Upper lobe of left lung (tissue), 6 donors: ENCODE data around the gene APOC4. TPM values are rescaled to one million over a fixed set of nuclear protein-coding genes. Genes with fewer than 3 reads are reported as not detected.

Source experiments
- ATAC-seq, 2 donors: fragments of 200-7000 bp; cut with Tn5 transposase; one replicate each; pipeline ENCODE4 v1.9.1; 2022; ENCODE audit warnings: mild to moderate bottlenecking in 2 of 2, moderate library complexity in 2 of 2; ENCODE audit not compliant: low FRiP score in 2 of 2
- DNase-seq, 2 donors: peaks; one replicate each; pipeline ENCODE4 v3.0.0-alpha.2; 2019 to 2020
- H3K27ac ChIP-seq, 4 donors: fragments of 200-600 bp; sonication (generic); one replicate each; pipeline ENCODE4 v1.5.1; 2016 to 2019
- H3K27me3 ChIP-seq, 4 donors: fragments of 200-600 bp; sonication (generic); one replicate each; pipeline ENCODE4 v1.5.1; 2017 to 2019
- H3K36me3 ChIP-seq, 4 donors: fragments of 200-600 bp; sonication (generic); one replicate each; pipeline ENCODE4 v1.5.1; 2016 to 2019
- H3K4me1 ChIP-seq, 4 donors: fragments of 200-600 bp; sonication (generic); one replicate each; pipeline ENCODE4 v1.5.1; 2018 to 2019
- H3K4me3 ChIP-seq, 4 donors: fragments of 200-600 bp; sonication (generic); one replicate each; pipeline ENCODE4 v1.5.1; 2017 to 2019; ENCODE audit warnings: mild to moderate bottlenecking in 2 of 4, moderate library complexity in 1 of 4
- H3K9me3 ChIP-seq, 4 donors: fragments of 200-600 bp; sonication (generic); one replicate each; pipeline ENCODE4 v1.5.1; 2018 to 2019
- EP300 ChIP-seq, 4 donors: sonication (generic); formaldehyde crosslinking; IDR thresholded peaks; one replicate each; pipeline ENCODE4 v1.5.1; 2017; ENCODE audit warnings: antibody characterized with exemption in 4 of 4, control low read depth in 2 of 4
- POLR2A ChIP-seq, 4 donors: fragments of 450-650 bp; IDR thresholded peaks; one replicate each; pipeline ENCODE4 v1.5.1; 2016 to 2017; ENCODE audit warnings: antibody characterized with exemption in 4 of 4, mild to moderate bottlenecking in 2 of 4
- POLR2AphosphoS5 ChIP-seq, 2 donors: sonication (generic); formaldehyde crosslinking; IDR thresholded peaks; one replicate each; pipeline ENCODE4 v1.5.1; 2017; ENCODE audit warnings: antibody characterized with exemption in 2 of 2
- WGBS, 2 donors: methylation state at CpG; one replicate each; pipeline ENCODE4 v1.1.5; 2017 to 2018; 5-methylcytosine and 5-hydroxymethylcytosine counted together
- total RNA-seq, 6 donors: library from RNA; depleted of rRNA in 4 of 6; stranded (reverse); fragments of >200 nt in 4 of 6; gene quantifications; one replicate each; pipeline versions ENCODE4 v1.1.0 to v1.2.1, GENCODE V29; 2016 to 2021
- TF ChIP-seq, protein P1 (sequence below), 6 experiments: fragments of 450-650 bp in 4 of 6; fragments of 200-600 bp in 2 of 6; sonication (generic) in 2 of 6; IDR thresholded peaks; one replicate each; pipeline ENCODE4 v1.5.1; 2016 to 2019; ENCODE audit warnings: antibody characterized with exemption in 6 of 6
- donor health status: DM: no; HTN: no; CAD: no; lungs with moderate emphysema.
- donor health status: DM: no; HTN: yes; CAD: no; lungs with severe emphysema.

The APOC4 gene
- total RNA-seq, 6 donors from 2014 or later: 0.49 to 2.7 TPM; not detected in 4

DNA sequence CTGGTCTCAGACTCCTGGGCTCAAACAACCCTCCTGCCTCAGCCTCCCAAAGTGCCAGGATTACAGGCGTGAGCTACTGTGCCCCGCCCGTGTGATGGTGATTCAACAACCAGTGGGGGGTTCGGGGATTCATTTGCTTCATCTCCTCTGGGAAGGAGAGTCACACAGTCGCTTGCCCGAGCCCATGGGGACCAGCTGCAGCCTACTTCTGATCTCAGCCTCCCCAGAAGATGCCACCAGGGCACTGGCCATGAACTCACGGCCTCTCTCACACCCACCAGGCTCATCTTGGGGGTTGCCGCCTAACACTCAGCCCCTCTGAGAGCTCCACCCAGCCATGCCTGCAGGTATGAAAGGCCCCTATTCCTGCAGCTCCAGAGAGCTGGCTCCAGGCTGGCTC is 44.2 kb upstream of the APOC4 start:
- Histone ChIP-seq H3K9me3 (no peaks in the 10 kb centered on the region), H3K27me3 (no peaks in the 10 kb centered on the region), H3K27ac (no peak overlapping the region), H3K4me3 (no peak overlapping the region), H3K36me3 (peaks cover 9 to 83% (median 70%) of the 10 kb centered on the region in 4 donors), H3K4me1 (peaks cover 0 to 6% (median under 1%) of the 10 kb centered on the region in 4 donors)
- TF ChIP-seq, protein P1, sequence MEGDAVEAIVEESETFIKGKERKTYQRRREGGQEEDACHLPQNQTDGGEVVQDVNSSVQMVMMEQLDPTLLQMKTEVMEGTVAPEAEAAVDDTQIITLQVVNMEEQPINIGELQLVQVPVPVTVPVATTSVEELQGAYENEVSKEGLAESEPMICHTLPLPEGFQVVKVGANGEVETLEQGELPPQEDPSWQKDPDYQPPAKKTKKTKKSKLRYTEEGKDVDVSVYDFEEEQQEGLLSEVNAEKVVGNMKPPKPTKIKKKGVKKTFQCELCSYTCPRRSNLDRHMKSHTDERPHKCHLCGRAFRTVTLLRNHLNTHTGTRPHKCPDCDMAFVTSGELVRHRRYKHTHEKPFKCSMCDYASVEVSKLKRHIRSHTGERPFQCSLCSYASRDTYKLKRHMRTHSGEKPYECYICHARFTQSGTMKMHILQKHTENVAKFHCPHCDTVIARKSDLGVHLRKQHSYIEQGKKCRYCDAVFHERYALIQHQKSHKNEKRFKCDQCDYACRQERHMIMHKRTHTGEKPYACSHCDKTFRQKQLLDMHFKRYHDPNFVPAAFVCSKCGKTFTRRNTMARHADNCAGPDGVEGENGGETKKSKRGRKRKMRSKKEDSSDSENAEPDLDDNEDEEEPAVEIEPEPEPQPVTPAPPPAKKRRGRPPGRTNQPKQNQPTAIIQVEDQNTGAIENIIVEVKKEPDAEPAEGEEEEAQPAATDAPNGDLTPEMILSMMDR (IDR thresholded peaks at IDR 0.05): no peak
- no peak for TF ChIP-seq EP300 (IDR thresholded peaks at IDR 0.05)
- TF ChIP-seq POLR2A (IDR thresholded peaks at IDR 0.05): no peak
- no peak for TF ChIP-seq POLR2AphosphoS5 (IDR thresholded peaks at IDR 0.05)
- DNase-seq: no peak
- 91 to 94% methylated on average over 6 of the region's 8 CpGs for WGBS, 2 donors
- no peak for ATAC-seq

DNA sequence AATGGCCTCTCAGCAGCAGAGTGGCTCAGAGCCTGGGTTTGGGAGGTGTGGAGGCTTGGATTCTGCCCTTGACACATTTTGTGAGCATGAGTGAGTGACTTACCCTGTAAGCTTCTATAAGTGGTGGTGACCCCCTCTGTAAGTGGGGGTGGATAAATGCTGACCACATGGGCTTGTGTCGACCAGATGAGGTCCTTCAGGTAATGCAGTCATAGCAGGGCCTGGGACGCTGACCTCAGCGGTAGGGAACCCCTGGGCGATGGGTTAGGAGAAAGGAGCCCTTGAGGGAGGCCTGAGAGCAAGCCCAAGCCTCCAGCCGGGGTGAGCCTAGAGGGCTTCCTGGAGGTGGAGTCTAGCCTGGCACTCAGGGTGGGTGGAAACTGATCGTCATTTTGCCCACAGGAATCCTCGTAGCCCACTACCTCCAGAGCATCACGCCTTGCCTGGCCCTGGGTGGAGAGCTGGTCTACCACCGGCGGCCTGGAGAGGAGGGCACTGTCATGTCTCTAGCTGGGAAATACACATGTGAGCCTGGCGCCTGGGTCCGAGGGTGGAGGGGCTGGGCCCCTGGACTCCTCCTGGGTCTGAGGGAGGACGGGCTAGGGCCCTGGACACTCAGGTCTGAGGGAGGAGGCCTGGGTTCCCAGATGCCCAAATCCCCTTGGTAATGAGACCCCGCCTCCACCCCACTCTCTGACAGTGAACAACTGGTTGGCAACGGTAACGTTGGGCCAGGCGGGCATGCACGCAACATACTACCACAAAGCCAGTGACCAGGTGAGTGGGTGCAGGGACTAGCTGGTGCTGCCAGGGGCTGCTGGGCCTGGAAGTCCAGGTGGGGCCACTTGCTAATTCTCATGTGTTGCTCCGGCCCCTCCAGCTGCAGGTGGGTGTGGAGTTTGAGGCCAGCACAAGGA is 41.5 kb upstream of the APOC4 start:
- 95% methylated on average over 19 of the region's 19 CpGs; no CpG with 5 or more reads in 1 of the 2 donors for WGBS, 2 donors
- Histone ChIP-seq H3K36me3 (peaks cover 7 to 61% (median 51%) of the 10 kb centered on the region in 4 donors), H3K9me3 (no peaks in the 10 kb centered on the region), H3K27me3 (peaks cover 0 to 11% (median 1%) of the 10 kb centered on the region in 4 donors), H3K4me1 (peaks cover 1 to 17% (median 4%) of the 10 kb centered on the region in 4 donors), H3K27ac (no peak overlapping the region), H3K4me3 (no peak overlapping the region)
- no peak for ATAC-seq
- DNase-seq: peak in 1 of 2 donors; percentile 63
- TF ChIP-seq POLR2AphosphoS5 (IDR thresholded peaks at IDR 0.05) (no peak), EP300 (IDR thresholded peaks at IDR 0.05) (no peak), POLR2A (IDR thresholded peaks at IDR 0.05) (no peak)
- TF ChIP-seq, protein P1 (IDR thresholded peaks at IDR 0.05): no peak

DNA sequence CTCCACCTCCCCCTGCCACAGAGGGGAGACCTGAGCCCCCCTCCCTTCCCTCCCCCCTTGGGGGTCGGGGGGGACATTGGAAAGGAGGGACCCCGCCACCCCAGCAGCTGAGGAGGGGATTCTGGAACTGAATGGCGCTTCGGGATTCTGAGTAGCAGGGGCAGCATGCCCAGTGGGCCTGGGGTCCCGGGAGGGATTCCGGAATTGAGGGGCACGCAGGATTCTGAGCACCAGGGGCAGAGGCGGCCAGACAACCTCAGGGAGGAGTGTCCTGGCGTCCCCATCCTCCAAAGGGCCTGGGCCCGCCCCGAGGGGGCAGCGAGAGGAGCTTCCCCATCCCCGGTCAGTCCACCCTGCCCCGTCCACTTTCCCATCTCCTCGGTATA is 38.8 kb upstream of the APOC4 start:
- Histone ChIP-seq H3K9me3 (no peaks in the 10 kb centered on the region), H3K27ac (no peak overlapping the region), H3K27me3 (peaks cover 0 to 15% (median 3%) of the 10 kb centered on the region in 4 donors), H3K4me3 (no peak overlapping the region), H3K36me3 (peaks cover 7 to 36% (median 32%) of the 10 kb centered on the region in 4 donors), H3K4me1 (peaks cover 6 to 30% (median 7%) of the 10 kb centered on the region in 4 donors)
- WGBS, 2 donors: 69% methylated on average over 11 to 13 of the region's 15 CpGs
- DNase-seq: no peak
- ATAC-seq: no peak
- TF ChIP-seq POLR2AphosphoS5 (IDR thresholded peaks at IDR 0.05) (no peak), POLR2A (IDR thresholded peaks at IDR 0.05) (no peak), EP300 (IDR thresholded peaks at IDR 0.05) (no peak)
- TF ChIP-seq, protein P1 (IDR thresholded peaks at IDR 0.05): no peak

DNA sequence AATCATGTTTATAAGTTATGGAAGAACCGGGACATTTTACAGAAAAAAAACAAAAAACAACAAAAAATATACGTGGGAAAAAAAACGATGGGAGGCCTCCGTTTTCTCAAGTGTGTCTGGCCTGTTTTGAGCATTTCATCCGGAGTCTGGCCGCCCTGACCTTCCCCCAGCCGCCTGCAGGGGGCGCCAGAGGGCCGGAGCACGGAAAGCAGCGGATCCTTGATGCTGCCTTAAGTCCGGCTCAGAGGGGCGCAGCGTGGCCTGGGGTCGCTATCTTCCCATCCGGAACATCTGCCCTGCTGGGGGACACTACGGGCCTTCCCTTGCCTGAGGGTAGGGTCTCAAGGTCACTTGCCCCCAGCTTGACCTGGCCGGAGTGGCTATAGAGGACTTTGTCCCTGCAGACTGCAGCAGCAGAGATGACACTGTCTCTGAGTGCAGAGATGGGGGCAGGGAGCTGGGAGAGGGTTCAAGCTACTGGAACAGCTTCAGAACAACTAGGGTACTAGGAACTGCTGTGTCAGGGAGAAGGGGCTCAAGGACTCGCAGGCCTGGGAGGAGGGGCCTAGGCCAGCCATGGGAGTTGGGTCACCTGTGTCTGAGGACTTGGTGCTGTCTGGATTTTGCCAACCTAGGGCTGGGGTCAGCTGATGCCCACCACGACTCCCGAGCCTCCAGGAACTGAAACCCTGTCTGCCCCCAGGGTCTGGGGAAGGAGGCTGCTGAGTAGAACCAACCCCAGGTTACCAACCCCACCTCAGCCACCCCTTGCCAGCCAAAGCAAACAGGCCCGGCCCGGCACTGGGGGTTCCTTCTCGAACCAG is 38.2 kb upstream of the APOC4 start:
- Histone ChIP-seq H3K27me3 (peaks cover 0 to 15% (median 3%) of the 10 kb centered on the region in 4 donors), H3K4me1 (peaks cover 6 to 30% (median 7%) of the 10 kb centered on the region in 4 donors), H3K9me3 (no peaks in the 10 kb centered on the region), H3K27ac (peak overlapping the region in 1 of 4 donors; percentile 30), H3K36me3 (peaks cover 7 to 35% (median 31%) of the 10 kb centered on the region in 4 donors), H3K4me3 (no peak overlapping the region)
- peak in 1 of 4 donors; percentile 8 for TF ChIP-seq POLR2A (IDR thresholded peaks at IDR 0.05)
- TF ChIP-seq POLR2AphosphoS5 (IDR thresholded peaks at IDR 0.05): no peak
- TF ChIP-seq, protein P1 (IDR thresholded peaks at IDR 0.05): peak; percentile 93 to 100 (median 94)
- no peak for TF ChIP-seq EP300 (IDR thresholded peaks at IDR 0.05)
- DNase-seq (peak; percentile 72 to 97), ATAC-seq (peak; percentile 67 to 82)
- 12 to 22% methylated on average over 13 to 23 of the region's 24 CpGs for WGBS, 2 donors
